SK-N-SH (cell line): ENCODE measurements around the gene GLA. TPM values are rescaled to one million over a fixed set of nuclear protein-coding genes. Genes with fewer than 3 reads are reported as not detected.

Source experiments
- CTCF ChIA-PET: fragments of 300-600, 350-600 bp; formaldehyde crosslinking; extraction: SDS; loops from one replicate; lab custom pipeline; 2021; lab: Yijun Ruan, JAX
- POLR2A ChIA-PET: fragments of 350-600 bp; sonication (Branson Sonifier 250); formaldehyde crosslinking; extraction: SDS; loops from one replicate; lab custom pipeline; 2020; ENCODE audit warnings: antibody characterized with exemption, inconsistent platforms; lab: Yijun Ruan, JAX
- DNase-seq: peaks from one replicate; pipeline ENCODE4 v3.0.0; 2012
- H2AFZ ChIP-seq: fragments of 200-600 bp; sonication (generic); 2 replicates; pipeline ENCODE4 v1.8.1; 2016; ENCODE audit warnings: antibody characterized with exemption, mild to moderate bottlenecking, low read depth
- H3F3A ChIP-seq: fragments of 200-600 bp; sonication (generic); replicated peaks from 2 replicates; pipeline ENCODE3; 2016; ENCODE audit warnings: antibody characterized with exemption, mild to moderate bottlenecking; ENCODE audit not compliant: insufficient read depth
- H3K27ac ChIP-seq, 2 experiments: fragments of 200-500 bp in 1 of 2; fragments of 200-600 bp in 1 of 2; sonication (Bioruptor generic) in 1 of 2; sonication (generic), shearing (Covaris generic) in 1 of 2; 2 replicates each; pipeline versions ENCODE4 v1.5.1 to v1.6.1; 2014 to 2016; ENCODE audit warnings: low read depth in 2 of 2, inconsistent platforms in 1 of 2, low read length in 1 of 2, mild to moderate bottlenecking in 1 of 2, mixed read lengths in 1 of 2
- H3K27me3 ChIP-seq: fragments of 200-600 bp; sonication (generic), shearing (Covaris generic); 2 replicates; pipeline ENCODE4 v1.6.1; 2016; ENCODE audit warnings: mixed run types; ENCODE audit not compliant: insufficient read depth
- H3K36me3 ChIP-seq, 2 experiments: fragments of 200-500 bp in 1 of 2; fragments of 200-600 bp in 1 of 2; sonication (Bioruptor generic) in 1 of 2; sonication (generic) in 1 of 2; replicated peaks in 1 of 2; 2 replicates each; pipeline versions ENCODE3 to v1.5.1; 2014 to 2016; ENCODE audit warnings: low read length in 1 of 2, mild to moderate bottlenecking in 1 of 2; ENCODE audit not compliant: insufficient read depth in 2 of 2, control insufficient read depth in 1 of 2
- H3K4me1 ChIP-seq, 2 experiments: fragments of 200-500 bp in 1 of 2; fragments of 200-600 bp in 1 of 2; sonication (Bioruptor generic) in 1 of 2; sonication (generic), shearing (Covaris generic) in 1 of 2; 2 replicates each; pipeline versions ENCODE4 v1.5.1 to v1.6.1; 2014 to 2016; ENCODE audit warnings: low read depth in 1 of 2, low read length in 1 of 2, mixed run types in 1 of 2; ENCODE audit not compliant: insufficient read depth in 2 of 2, control insufficient read depth in 1 of 2
- H3K4me2 ChIP-seq: fragments of 200-600 bp; sonication (generic), shearing (Covaris generic); 2 replicates; pipeline ENCODE4 v1.6.1; 2017; ENCODE audit warnings: mixed run types
- H3K4me3 ChIP-seq, 2 experiments: fragments of 200-500 bp in 1 of 2; fragments of 200-600 bp in 1 of 2; sonication (Bioruptor generic) in 1 of 2; sonication (generic), shearing (Covaris generic) in 1 of 2; 2 replicates each; pipeline versions ENCODE4 v1.5.1 to v1.8.1; 2014 to 2016; ENCODE audit warnings: low read depth in 2 of 2, inconsistent platforms in 1 of 2, low read length in 1 of 2, mild to moderate bottlenecking in 1 of 2, mixed read lengths in 1 of 2, moderate library complexity in 1 of 2
- H3K79me2 ChIP-seq: fragments of 200-600 bp; sonication (generic); 2 replicates; pipeline ENCODE4 v1.8.1; 2017; ENCODE audit warnings: mild to moderate bottlenecking; ENCODE audit not compliant: insufficient read depth
- H3K9ac ChIP-seq: fragments of 200-600 bp; sonication (generic); 2 replicates; pipeline ENCODE4 v1.6.1; 2017; ENCODE audit warnings: mixed run types
- H3K9me2 ChIP-seq: fragments of 200-600 bp; sonication (generic); 2 replicates; pipeline ENCODE4 v1.6.1; 2017; ENCODE audit warnings: mixed run types
- H3K9me3 ChIP-seq: fragments of 200-600 bp; sonication (generic); 2 replicates; pipeline ENCODE4 v1.6.1; 2017; ENCODE audit warnings: mixed run types, mild to moderate bottlenecking, moderate library complexity
- H4K20me1 ChIP-seq: fragments of 200-600 bp; sonication (generic); 2 replicates; pipeline ENCODE4 v1.6.1; 2017; ENCODE audit warnings: mild to moderate bottlenecking, mixed run types; ENCODE audit not compliant: insufficient read depth
- EP300 ChIP-seq, 2 experiments: IDR thresholded peaks; 2 replicates each; pipeline versions ENCODE4 v1.4.0 to v1.6.1; 2012; ENCODE audit warnings: borderline replicate concordance in 1 of 2, low read depth in 1 of 2, low read length in 1 of 2
- FOXJ3 ChIP-seq: sonication (generic); formaldehyde crosslinking; IDR thresholded peaks from 2 replicates; pipeline ENCODE4 v1.5.1; 2020; ENCODE audit warnings: mild to moderate bottlenecking, missing genetic modification reagents
- GATA2 ChIP-seq: sonication (generic); formaldehyde crosslinking; IDR thresholded peaks from 2 replicates; pipeline ENCODE4 v1.5.0; 2020; ENCODE audit warnings: mild to moderate bottlenecking, missing genetic modification reagents
- IRF3 ChIP-seq: fragments of 150-350 bp; IDR thresholded peaks from 2 replicates; pipeline ENCODE4 v1.6.1; 2016; ENCODE audit warnings: mild to moderate bottlenecking, low read depth, low read length
- JUND ChIP-seq: IDR thresholded peaks from 2 replicates; pipeline ENCODE4 v1.4.0; 2012
- MAX ChIP-seq: IDR thresholded peaks from 2 replicates; pipeline ENCODE4 v1.4.0; 2012; ENCODE audit warnings: low read depth
- NFIC ChIP-seq: IDR thresholded peaks from 2 replicates; pipeline ENCODE4 v1.4.0; 2012; ENCODE audit warnings: borderline replicate concordance
- PBX3 ChIP-seq: IDR thresholded peaks from 2 replicates; pipeline ENCODE4; 2012
- RAD21 ChIP-seq: IDR thresholded peaks from 2 replicates; pipeline ENCODE4 v1.6.1; 2012; ENCODE audit warnings: mild to moderate bottlenecking, low read length
- RCOR1 ChIP-seq: fragments of 150-350 bp; IDR thresholded peaks from 2 replicates; pipeline ENCODE4 v1.6.1; 2017; ENCODE audit warnings: antibody characterized with exemption, low read length
- REST ChIP-seq: IDR thresholded peaks from 2 replicates; pipeline ENCODE4 v1.6.1; 2012; ENCODE audit warnings: mild to moderate bottlenecking, low read depth, low read length, moderate library complexity
- RXRA ChIP-seq: IDR thresholded peaks from 2 replicates; pipeline ENCODE4 v1.4.0; 2012; ENCODE audit warnings: low read depth, mild to moderate bottlenecking, borderline replicate concordance
- SMC3 ChIP-seq: IDR thresholded peaks from 2 replicates; pipeline ENCODE4 v1.6.1; 2012; ENCODE audit warnings: low read depth, low read length, improper control_type of control experiment
- USF2 ChIP-seq: fragments of 150-350 bp; IDR thresholded peaks from 2 replicates; pipeline ENCODE4 v1.6.1; 2017; ENCODE audit warnings: antibody characterized with exemption, low read length, low read depth, borderline replicate concordance
- YY1 ChIP-seq: IDR thresholded peaks from 2 replicates; pipeline ENCODE4 v1.4.0; 2012; ENCODE audit warnings: low read depth, mild to moderate bottlenecking
- WGBS: methylation state at CpG from one replicate; pipeline ENCODE4 v1.1.6; 2017; ENCODE audit warnings: low lambda C conversion rate; 5-methylcytosine and 5-hydroxymethylcytosine counted together
- polyA plus RNA-seq, 3 experiments: library from polyadenylated mRNA; depleted of rRNA; stranded (reverse); fragments of >200 nt; gene quantifications; 2 replicates each; pipeline ENCODE4 v1.2.3, GENCODE V29; 2012

GLA gene
- polyA plus RNA-seq, 1 of the 3 experiments (the other 2 are of a cell fraction): 20.4 TPM

GRCh38 chrX:101417190-101417589 lies 9.5 kb upstream of the GLA start (continued):
- no peak for TF ChIP-seq NFIC
- TF ChIP-seq, all 33 proteins: peak for 0

GRCh38 chrX:101416691-101417090 lies 9.0 kb upstream of the GLA start:
- POLR2A ChIA-PET: no interaction called here
- Histone ChIP-seq H3K4me3 (no peak overlapping the region), H3K9me3 (no peaks in the 10 kb centered on the region), H3K4me1 (peaks cover 0 to 6% of the 10 kb centered on the region in 2 experiments; a peak in 2 of 4 replicates), H3K9ac (no peak overlapping the region), H3F3A (peaks cover 13% of the 10 kb centered on the region), H2AFZ (no peak overlapping the region), H3K4me2 (no peak overlapping the region), H3K27me3 (no peaks in the 10 kb centered on the region), H3K36me3 (peaks cover 18 to 28% of the 10 kb centered on the region in 2 experiments), H3K9me2 (no peaks in the 10 kb centered on the region), H3K27ac (no peak overlapping the region), H3K79me2 (peaks cover 14% of the 10 kb centered on the region), H4K20me1 (peaks cover 7% of the 10 kb centered on the region; the same call in 1 of the 2 replicates)
- no peak for TF ChIP-seq RCOR1
- no peak for TF ChIP-seq REST
- no peak for TF ChIP-seq EP300 (IDR thresholded peaks at IDR 0.05; ENCODE audit: borderline replicate concordance in 1 of 2, low read depth in 1 of 2, low read length in 1 of 2)
- TF ChIP-seq JUND: no peak
- TF ChIP-seq RAD21: no peak
- TF ChIP-seq SMC3: no peak
- no peak for TF ChIP-seq FOXJ3 (CRISPR knock-in tag)
- no peak for DNase-seq
- 95% methylated on average over 7 of the region's 7 CpGs for WGBS
- CTCF ChIA-PET: interaction anchor here (0.7 to 3.4 kb wide), 9 partner anchors 9 to 1442 kb away, joined by 3 to 24 read pairs (median 5); partner anchors contain the start of genes GLA and HNRNPH2

- Histone ChIP-seq H3K4me3 (no peak overlapping the region), H4K20me1 (peaks cover 17% of the 10 kb centered on the region; the same call in 1 of the 2 replicates), H3K9ac (no peak overlapping the region), H2AFZ (no peak overlapping the region), H3K27ac (peak overlapping the region; percentile 25 to 47; a peak in 3 of 4 replicates), H3K9me2 (no peaks in the 10 kb centered on the region), H3K36me3 (peaks cover 21 to 29% of the 10 kb centered on the region in 2 experiments), H3F3A (peaks cover 13% of the 10 kb centered on the region), H3K9me3 (no peaks in the 10 kb centered on the region), H3K4me1 (peaks cover 0 to 6% of the 10 kb centered on the region in 2 experiments; a peak in 2 of 4 replicates), H3K27me3 (no peaks in the 10 kb centered on the region), H3K4me2 (no peak overlapping the region), H3K79me2 (peaks cover 26% of the 10 kb centered on the region)
- 67% methylated on average over 12 of the region's 12 CpGs for WGBS
- DNase-seq: peak; percentile 58
- ChIA-PET POLR2A (no interaction called here), CTCF (interaction anchor here (0.7 to 3.4 kb wide), 16 partner anchors 8 to 1245 kb away, joined by 3 to 24 read pairs (median 3); partner anchors contain the start of genes ARMCX6, GLA, HNRNPH2 and RPL36A)
- TF ChIP-seq MAX (no peak), IRF3 (no peak), PBX3 (no peak), SMC3 (peak; percentile 49), RCOR1 (no peak), YY1 (no peak), USF2 (no peak), GATA2 (CRISPR knock-in tag) (no peak), FOXJ3 (CRISPR knock-in tag) (no peak), RXRA (no peak)
These were observed 7.7 kb upstream of the GLA start for GRCh38 chrX:101415180-101416145.
